SU-DHL-6 (cell line): ENCODE data around the gene FBN2.

Experiments
- H2AFZ ChIP-seq: fragments of 200-600 bp; sonication (generic); 2 replicates; pipeline ENCODE4 v1.6.1; 2014; ENCODE audit warnings: low read depth, mild to moderate bottlenecking, moderate library complexity, mixed read lengths, antibody characterized with exemption, low read length; ENCODE audit not compliant: severe bottlenecking
- H3F3A ChIP-seq: fragments of 200-600 bp; shearing (Covaris generic); 2 replicates; pipeline ENCODE4 v1.6.0; 2016; ENCODE audit warnings: antibody characterized with exemption, mild to moderate bottlenecking; ENCODE audit not compliant: insufficient read depth
- H3K27ac ChIP-seq: fragments of 200-600 bp; sonication (generic); 2 replicates; pipeline ENCODE4 v1.5.1; 2016; ENCODE audit warnings: low read depth, mild to moderate bottlenecking, low read length, moderate library complexity, mixed read lengths
- H3K27me3 ChIP-seq: fragments of 200-600 bp; sonication (generic), shearing (Covaris generic); 2 replicates; pipeline ENCODE4 v1.6.0; 2014; ENCODE audit warnings: mild to moderate bottlenecking, low read length
- H3K36me3 ChIP-seq: fragments of 200-600 bp; sonication (generic); 2 replicates; pipeline ENCODE4 v1.6.1; 2014; ENCODE audit warnings: mild to moderate bottlenecking, low read length, mixed read lengths
- H3K4me2 ChIP-seq: fragments of 300-600, 200-600 bp; shearing (Covaris generic), sonication (generic); 2 replicates; pipeline ENCODE4 v1.6.0; 2014; ENCODE audit warnings: low read length, low read depth, mild to moderate bottlenecking; ENCODE audit not compliant: poor library complexity, severe bottlenecking
- H3K4me3 ChIP-seq: fragments of 200-600 bp; sonication (generic); 2 replicates; pipeline ENCODE4 v1.5.1; 2014; ENCODE audit warnings: antibody characterized with exemption, low read length, mild to moderate bottlenecking, mixed read lengths; ENCODE audit not compliant: insufficient read depth, poor library complexity, severe bottlenecking
- H3K79me2 ChIP-seq: fragments of 200-600 bp; sonication (generic); 2 replicates; pipeline ENCODE4 v1.6.1; 2014; ENCODE audit warnings: mild to moderate bottlenecking, low read length, moderate library complexity; ENCODE audit not compliant: insufficient read depth
- H3K9ac ChIP-seq: fragments of 200-600 bp; sonication (generic); 2 replicates; pipeline ENCODE4 v1.7.0; 2014; ENCODE audit warnings: mild to moderate bottlenecking, low read length
- H3K9me2 ChIP-seq: fragments of 200-600 bp; sonication (generic); replicated peaks from 2 replicates; pipeline ENCODE4 v1.6.1; 2014; ENCODE audit warnings: low read length; ENCODE audit not compliant: insufficient read depth
- H3K9me3 ChIP-seq: fragments of 200-600 bp; sonication (generic); 2 replicates; pipeline ENCODE4 v1.6.1; 2014; ENCODE audit warnings: low read length, mixed read lengths; ENCODE audit not compliant: insufficient read depth
- H4K20me1 ChIP-seq: fragments of 200-600 bp; sonication (generic); 2 replicates; pipeline ENCODE4 v1.6.1; 2014; ENCODE audit warnings: low read depth, mild to moderate bottlenecking, antibody characterized with exemption, low read length, moderate library complexity, mixed read lengths
- CTCF ChIP-seq: fragments of 200-600 bp; sonication (generic); IDR thresholded peaks from one replicate; pipeline ENCODE4 v1.5.1; 2017; ENCODE audit warnings: antibody characterized with exemption, mild to moderate bottlenecking, low read length, moderate library complexity; ENCODE audit not compliant: insufficient read depth, poor library complexity, severe bottlenecking
- EZH2phosphoT487 ChIP-seq: fragments of 200-600 bp; sonication (generic), shearing (Covaris generic); conservative IDR thresholded peaks from 2 replicates; pipeline ENCODE4 v1.6.1; 2018; ENCODE audit warnings: mild to moderate bottlenecking, antibody characterized with exemption, low read length, moderate library complexity, mixed read lengths

Gene FBN2

GRCh38 chr5:128243958-128244582, 294.0 kb downstream of the FBN2 start:
- H3F3A ChIP-seq, result no peaks in the 10 kb centered on the region
- H3K79me2 ChIP-seq, result no peaks in the 10 kb centered on the region
- H3K9me2 ChIP-seq, result no peaks in the 10 kb centered on the region
- no peaks in the 10 kb centered on the region for H3K36me3 ChIP-seq
- H3K4me3 ChIP-seq, result no peak overlapping the region
- H4K20me1 ChIP-seq, result no peaks in the 10 kb centered on the region
- no peak overlapping the region for H2AFZ ChIP-seq
- H3K27me3 ChIP-seq, result no peaks in the 10 kb centered on the region
- no peak overlapping the region for H3K9ac ChIP-seq
- no peak overlapping the region for H3K27ac ChIP-seq
- no peak overlapping the region for H3K4me2 ChIP-seq
- no peaks in the 10 kb centered on the region for H3K9me3 ChIP-seq
- no peak for TF ChIP-seq EZH2phosphoT487
- TF ChIP-seq CTCF, result no peak

GRCh38 chr5:128241051-128241695, 296.9 kb downstream of the FBN2 start:
- Histone ChIP-seq H3F3A (no peaks in the 10 kb centered on the region), H3K9me2 (no peaks in the 10 kb centered on the region), H3K27ac (no peak overlapping the region), H3K79me2 (no peaks in the 10 kb centered on the region), H3K4me3 (no peak overlapping the region), H3K9me3 (no peaks in the 10 kb centered on the region), H3K9ac (no peak overlapping the region), H3K4me2 (no peak overlapping the region), H3K36me3 (no peaks in the 10 kb centered on the region), H3K27me3 (no peaks in the 10 kb centered on the region), H4K20me1 (no peaks in the 10 kb centered on the region), H2AFZ (no peak overlapping the region)
- TF ChIP-seq EZH2phosphoT487 (no peak), CTCF (no peak)

DNA sequence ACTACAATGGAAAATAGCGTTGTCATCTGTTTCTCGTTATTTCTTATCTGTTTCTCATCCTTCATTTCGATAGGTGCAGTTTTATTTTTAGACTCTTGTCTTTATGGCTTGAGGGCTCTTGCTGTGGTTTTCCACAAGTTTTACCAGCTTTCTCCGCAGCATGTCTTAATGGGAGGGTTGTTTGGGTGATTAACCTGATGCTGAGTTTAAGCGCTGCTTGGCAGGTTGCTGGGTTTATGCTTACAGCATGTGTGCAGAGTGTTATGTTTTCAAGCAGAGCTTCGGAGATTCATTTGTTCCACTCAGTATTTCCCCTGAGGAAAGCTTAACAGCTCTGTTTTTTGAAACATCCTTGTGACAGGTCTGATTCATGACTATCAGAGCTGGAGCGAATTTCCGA, 300.5 kb downstream of the FBN2 start:
- H3K79me2 ChIP-seq, result no peaks in the 10 kb centered on the region
- H3K27ac ChIP-seq, result no peak overlapping the region
- TF ChIP-seq EZH2phosphoT487, result no peak
- no peak for TF ChIP-seq CTCF
- H4K20me1 ChIP-seq, result no peaks in the 10 kb centered on the region
- no peak overlapping the region for H3K9ac ChIP-seq
- H3K4me3 ChIP-seq, result no peak overlapping the region
- no peaks in the 10 kb centered on the region for H3F3A ChIP-seq
- no peak overlapping the region for H3K4me2 ChIP-seq
- no peak overlapping the region for H2AFZ ChIP-seq
- H3K36me3 ChIP-seq, result no peaks in the 10 kb centered on the region
- no peaks in the 10 kb centered on the region for H3K9me3 ChIP-seq
- no peaks in the 10 kb centered on the region for H3K27me3 ChIP-seq
- H3K9me2 ChIP-seq, result no peaks in the 10 kb centered on the region
